ENCODE data around the gene CMC2. TPM values are rescaled to one million over a fixed set of nuclear protein-coding genes. Genes with fewer than 3 reads are reported as not detected.
A peak's percentile ranks its signal among the peaks of the same experiment; 100 is the strongest.

The CMC2 gene
- total RNA-seq, 1 donor from 2014 or later: 58.5 TPM

DNA sequence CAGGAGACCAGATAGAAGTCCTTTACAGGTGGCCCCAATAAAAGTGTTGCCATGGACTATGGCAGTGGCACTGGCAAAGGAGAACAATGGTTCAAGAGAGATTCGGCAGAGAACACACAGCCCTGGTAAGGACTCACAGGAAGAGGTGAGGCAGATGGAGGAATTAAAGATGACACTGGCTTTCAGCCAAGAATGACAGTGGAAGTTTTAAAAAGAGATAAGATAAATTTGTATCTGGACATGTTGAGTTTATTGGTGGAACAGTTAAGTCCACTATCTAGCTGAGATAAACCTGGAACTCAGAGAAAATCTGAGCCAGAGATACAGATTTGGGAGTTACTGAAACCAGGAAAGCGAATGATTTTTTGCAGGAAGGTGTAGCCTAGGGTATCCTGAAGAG lies 20.1 kb downstream of the CMC2 start:
- H3K4me1 Mint-ChIP-seq (ENCODE audit: low read depth): peaks cover 44% of the 10 kb centered on the region

DNA sequence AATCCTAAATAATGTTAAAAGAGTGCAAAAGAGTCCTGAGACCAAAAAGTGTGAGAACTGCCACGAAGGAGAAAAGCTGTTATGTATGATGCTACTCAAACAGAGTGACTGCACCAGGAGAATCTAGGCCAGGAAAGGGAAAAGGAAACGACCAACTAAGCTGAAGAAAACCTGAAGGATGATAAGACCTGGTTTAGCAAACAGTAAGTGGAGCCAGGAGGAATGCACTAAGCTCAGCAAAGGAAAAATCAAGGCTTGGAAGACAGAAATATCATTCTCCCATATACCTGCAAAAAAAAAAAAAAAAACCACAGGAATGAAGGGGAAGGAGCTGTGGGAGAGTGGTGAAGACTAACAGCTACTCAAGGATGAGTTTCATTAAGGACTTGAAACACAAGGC lies 21.1 kb downstream of the CMC2 start:
- Mint-ChIP-seq H3K4me1 (ENCODE audit: low read depth) (peaks cover 42% of the 10 kb centered on the region), H3K36me3 (ENCODE audit: insufficient read depth) (peaks cover 1% of the 10 kb centered on the region), H3K27ac (peak overlapping the region; percentile 63), H3K4me3 (ENCODE audit: low read depth) (no peak overlapping the region), H3K27me3 (no peaks in the 10 kb centered on the region), H3K9me3 (ENCODE audit: low read depth) (no peaks in the 10 kb centered on the region)
- no peak for DNase-seq (ENCODE audit: low spot score, unreplicated experiment)
- TF ChIP-seq, protein P1, sequence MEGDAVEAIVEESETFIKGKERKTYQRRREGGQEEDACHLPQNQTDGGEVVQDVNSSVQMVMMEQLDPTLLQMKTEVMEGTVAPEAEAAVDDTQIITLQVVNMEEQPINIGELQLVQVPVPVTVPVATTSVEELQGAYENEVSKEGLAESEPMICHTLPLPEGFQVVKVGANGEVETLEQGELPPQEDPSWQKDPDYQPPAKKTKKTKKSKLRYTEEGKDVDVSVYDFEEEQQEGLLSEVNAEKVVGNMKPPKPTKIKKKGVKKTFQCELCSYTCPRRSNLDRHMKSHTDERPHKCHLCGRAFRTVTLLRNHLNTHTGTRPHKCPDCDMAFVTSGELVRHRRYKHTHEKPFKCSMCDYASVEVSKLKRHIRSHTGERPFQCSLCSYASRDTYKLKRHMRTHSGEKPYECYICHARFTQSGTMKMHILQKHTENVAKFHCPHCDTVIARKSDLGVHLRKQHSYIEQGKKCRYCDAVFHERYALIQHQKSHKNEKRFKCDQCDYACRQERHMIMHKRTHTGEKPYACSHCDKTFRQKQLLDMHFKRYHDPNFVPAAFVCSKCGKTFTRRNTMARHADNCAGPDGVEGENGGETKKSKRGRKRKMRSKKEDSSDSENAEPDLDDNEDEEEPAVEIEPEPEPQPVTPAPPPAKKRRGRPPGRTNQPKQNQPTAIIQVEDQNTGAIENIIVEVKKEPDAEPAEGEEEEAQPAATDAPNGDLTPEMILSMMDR (IDR thresholded peaks at IDR 0.05; ENCODE audit: unreplicated experiment): no peak

More for the DNA sequence above, 20.1 kb downstream of the CMC2 start:
- DNase-seq (ENCODE audit: low spot score, unreplicated experiment): no peak
- Mint-ChIP-seq H3K36me3 (ENCODE audit: insufficient read depth) (peaks cover 1% of the 10 kb centered on the region), H3K9me3 (ENCODE audit: low read depth) (no peaks in the 10 kb centered on the region), H3K27ac (no peak overlapping the region), H3K4me3 (ENCODE audit: low read depth) (no peak overlapping the region), H3K27me3 (no peaks in the 10 kb centered on the region)
- TF ChIP-seq, protein P1 (IDR thresholded peaks at IDR 0.05; ENCODE audit: unreplicated experiment): no peak

DNA sequence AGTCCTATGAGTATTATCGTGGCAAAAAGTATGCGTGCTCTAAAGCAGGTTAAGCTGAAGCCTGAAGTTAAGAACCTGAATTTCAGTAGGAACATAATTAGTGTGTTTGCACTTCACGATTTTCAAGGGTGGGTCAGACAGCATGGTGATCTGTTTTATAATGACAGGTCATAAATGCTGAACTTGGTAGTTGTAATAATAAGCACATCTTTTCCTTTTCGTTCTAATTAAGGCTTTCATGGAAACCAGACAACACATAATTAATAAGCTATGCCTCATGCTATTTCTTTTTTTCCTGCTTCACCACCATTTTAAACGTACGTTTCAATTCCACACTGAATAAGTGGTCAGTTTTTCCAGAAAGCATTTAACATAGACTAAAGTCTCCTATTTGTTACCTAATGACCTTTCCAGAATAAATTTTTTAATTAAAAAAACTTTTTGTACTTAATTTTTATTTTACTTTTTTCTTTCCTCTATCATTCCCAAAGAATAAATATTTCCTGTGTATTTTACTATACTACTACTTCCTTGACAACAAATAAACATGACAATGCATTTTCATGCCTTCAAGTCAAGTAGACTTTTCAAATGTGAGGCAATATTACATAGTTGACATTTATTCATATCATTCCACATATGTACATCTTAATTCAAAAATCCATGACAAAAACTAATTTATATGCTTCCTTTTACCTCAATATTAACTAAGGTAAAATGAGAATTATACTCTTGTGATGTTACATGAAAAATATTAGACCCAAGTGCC lies 22.4 kb downstream of the CMC2 start:
- Mint-ChIP-seq H3K27me3 (no peaks in the 10 kb centered on the region), H3K9me3 (ENCODE audit: low read depth) (no peaks in the 10 kb centered on the region), H3K27ac (no peak overlapping the region), H3K4me3 (ENCODE audit: low read depth) (no peak overlapping the region), H3K36me3 (ENCODE audit: insufficient read depth) (no peaks in the 10 kb centered on the region), H3K4me1 (ENCODE audit: low read depth) (peaks cover 31% of the 10 kb centered on the region)
- TF ChIP-seq, protein P1 (IDR thresholded peaks at IDR 0.05; ENCODE audit: unreplicated experiment): no peak
- no peak for DNase-seq (ENCODE audit: low spot score, unreplicated experiment)

DNA sequence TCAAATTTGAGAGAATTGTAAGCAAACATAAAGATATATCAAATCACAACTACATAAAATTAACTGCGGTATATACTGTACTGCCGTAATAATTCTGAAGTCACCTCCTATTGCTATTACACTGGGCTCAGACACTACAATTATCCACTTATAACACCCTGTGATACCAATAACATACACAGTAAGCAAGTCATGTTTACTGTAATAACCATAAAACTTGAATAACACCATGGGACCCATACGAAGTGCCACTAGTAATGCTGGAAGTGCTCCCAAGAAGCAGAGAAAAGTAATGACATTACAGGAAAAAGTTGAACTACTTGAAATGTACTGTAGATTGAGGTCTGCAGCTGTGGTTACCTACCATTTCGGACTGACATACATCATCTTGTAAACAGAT lies 24.0 kb downstream of the CMC2 start:
- no peak overlapping the region for H3K4me3 Mint-ChIP-seq (ENCODE audit: low read depth)
- H3K36me3 Mint-ChIP-seq (ENCODE audit: insufficient read depth): peaks cover 6% of the 10 kb centered on the region
- no peak for DNase-seq (ENCODE audit: low spot score, unreplicated experiment)
- H3K9me3 Mint-ChIP-seq (ENCODE audit: low read depth): no peaks in the 10 kb centered on the region
- TF ChIP-seq, protein P1 (IDR thresholded peaks at IDR 0.05; ENCODE audit: unreplicated experiment): no peak
- no peaks in the 10 kb centered on the region for H3K27me3 Mint-ChIP-seq
- peaks cover 23% of the 10 kb centered on the region for H3K4me1 Mint-ChIP-seq (ENCODE audit: low read depth)
- H3K27ac Mint-ChIP-seq: no peak overlapping the region

DNA sequence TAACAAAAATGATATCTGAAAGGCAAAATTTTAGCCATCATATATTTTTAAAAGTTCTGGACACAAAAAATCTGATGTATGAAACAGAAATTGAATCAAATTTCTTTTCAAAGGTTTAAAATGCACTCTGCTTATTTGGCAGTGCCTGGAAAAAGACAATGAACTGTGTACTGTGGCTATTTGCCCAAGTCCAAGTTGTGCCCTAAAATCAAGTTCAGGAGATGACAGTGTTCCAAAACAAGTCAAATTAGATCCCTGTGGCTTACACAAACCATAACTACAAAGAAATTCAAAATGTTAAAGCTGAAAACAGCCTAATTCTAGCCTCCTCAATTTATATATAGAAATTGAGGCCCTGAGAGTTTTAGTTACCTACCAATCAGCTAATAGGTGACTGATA lies 25.6 kb downstream of the CMC2 start:
- Mint-ChIP-seq H3K4me1 (ENCODE audit: low read depth) (peaks cover 12% of the 10 kb centered on the region), H3K36me3 (ENCODE audit: insufficient read depth) (peaks cover 6% of the 10 kb centered on the region), H3K27me3 (no peaks in the 10 kb centered on the region), H3K27ac (no peak overlapping the region), H3K4me3 (ENCODE audit: low read depth) (no peak overlapping the region), H3K9me3 (ENCODE audit: low read depth) (no peaks in the 10 kb centered on the region)
- no peak for DNase-seq (ENCODE audit: low spot score, unreplicated experiment)
- TF ChIP-seq, protein P1 (IDR thresholded peaks at IDR 0.05; ENCODE audit: unreplicated experiment): no peak
